AG04450 (cell line): ENCODE results near the gene KMT2E. TPM values are rescaled to one million over a fixed set of nuclear protein-coding genes. Genes with fewer than 3 reads are reported as not detected.

Experiments used
- CTCF ChIA-PET: fragments of 300-600, 350-600 bp; formaldehyde crosslinking; extraction: SDS; loops from one replicate; lab custom pipeline; 2022; ENCODE audit warnings: antibody characterized with exemption, inconsistent platforms; lab: Charles Lee
- POLR2A ChIA-PET: fragments of 350-600 bp; formaldehyde crosslinking; extraction: SDS; loops from one replicate; lab custom pipeline; 2021; ENCODE audit warnings: antibody characterized with exemption, inconsistent platforms; lab: Yijun Ruan, JAX
- DNase-seq: peaks from one replicate; pipeline ENCODE4 v3.0.0-alpha.2; 2011; ENCODE audit warnings: low read depth, low spot score
- H3K27ac ChIP-seq: one replicate; pipeline ENCODE4 v1.5.1; 2012; ENCODE audit warnings: low read depth, low read length, control low read depth
- H3K27me3 ChIP-seq: one replicate; pipeline ENCODE4 v1.6.0; 2012; ENCODE audit warnings: low read length; ENCODE audit not compliant: control insufficient read depth, insufficient read depth
- H3K4me3 ChIP-seq: 2 replicates; pipeline ENCODE4 v1.5.1; 2011; ENCODE audit warnings: mild to moderate bottlenecking, low read depth, low read length, control low read depth
- H3K9me3 ChIP-seq: 2 replicates; pipeline ENCODE4 v1.5.1; 2012; ENCODE audit warnings: low read length; ENCODE audit not compliant: control insufficient read depth, insufficient read depth
- CTCF ChIP-seq: IDR thresholded peaks from 2 replicates; pipeline ENCODE4 v1.5.1; 2011; ENCODE audit warnings: low read depth, low read length, control low read depth, inconsistent platforms
- polyA plus RNA-seq: library from polyadenylated mRNA; depleted of rRNA; stranded (reverse); fragments of >200 nt; gene quantifications from 2 replicates; pipeline ENCODE4 v1.2.3, GENCODE V29; 2011

The KMT2E gene
- polyA plus RNA-seq, 1 experiment, result 13.8 TPM

DNA sequence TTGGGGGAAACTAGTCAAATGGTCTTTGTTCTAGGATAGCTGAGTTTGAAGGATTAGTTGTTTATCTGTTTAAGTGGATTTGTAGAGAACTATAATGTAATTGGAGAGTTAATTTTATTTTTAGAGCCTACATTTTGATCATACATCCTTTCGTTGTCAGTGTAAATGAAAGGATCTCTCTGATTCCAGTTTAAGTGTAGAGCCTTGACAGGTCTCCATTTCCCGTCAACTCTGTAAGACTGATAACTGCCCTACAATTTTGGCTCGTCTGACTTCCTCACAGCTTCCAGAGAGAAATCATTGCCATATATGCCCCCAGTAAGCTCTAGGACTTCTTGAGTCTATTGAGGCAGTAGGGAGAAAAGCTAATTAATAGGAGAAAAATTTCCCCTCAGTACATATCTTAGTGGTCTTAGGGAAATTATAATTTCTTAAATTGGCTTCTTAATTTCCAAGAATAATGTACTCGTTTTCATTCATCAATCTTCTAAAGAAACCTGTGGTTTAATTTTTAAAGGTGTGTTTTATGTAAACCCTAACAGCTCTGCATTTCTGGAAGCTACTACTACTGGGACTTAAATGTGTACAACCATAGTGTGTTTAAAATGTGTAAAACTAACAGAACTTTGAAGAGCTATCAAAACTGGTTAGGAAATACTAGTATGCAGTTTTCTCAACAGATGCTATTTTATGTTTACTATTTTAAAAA, 3.8 kb downstream of the KMT2E start:
- DNase-seq, result no peak
- ChIA-PET CTCF (interaction anchor here (0.7 to 5.4 kb wide), 4 partner anchors 20 to 123 kb away, joined by 3 to 38 read pairs (median 4); no protein-coding TSS in a partner anchor), POLR2A (interaction anchor here (0.6 kb wide), 1 partner anchor 9 kb away, joined by 3 read pairs; no protein-coding TSS in a partner anchor)
- TF ChIP-seq CTCF, result no peak
- Histone ChIP-seq H3K27ac (no peak overlapping the region), H3K27me3 (no peaks in the 10 kb centered on the region), H3K9me3 (peaks cover 6% of the 10 kb centered on the region; the same call in 1 of the 2 replicates), H3K4me3 (peak overlapping the region; percentile 97)

GRCh38 chr7:105019269-105019668, 5.3 kb downstream of the KMT2E start:
- Histone ChIP-seq H3K27ac (no peak overlapping the region), H3K4me3 (no peak overlapping the region), H3K27me3 (no peaks in the 10 kb centered on the region), H3K9me3 (peaks cover under 1% of the 10 kb centered on the region; the same call in 1 of the 2 replicates)
- no peak for TF ChIP-seq CTCF
- CTCF ChIA-PET, result interaction anchor here (5.4 kb wide), 1 partner anchor 37 kb away, joined by 38 read pairs; no protein-coding TSS in a partner anchor
- no peak for DNase-seq
- POLR2A ChIA-PET, result no interaction called here

GRCh38 chr7:105020926-105021325, 6.9 kb downstream of the KMT2E start:
- Histone ChIP-seq H3K27ac (no peak overlapping the region), H3K4me3 (no peak overlapping the region), H3K27me3 (no peaks in the 10 kb centered on the region), H3K9me3 (no peaks in the 10 kb centered on the region)
- no peak for DNase-seq
- TF ChIP-seq CTCF, result no peak
- POLR2A ChIA-PET, result no interaction called here
- CTCF ChIA-PET, result interaction anchor here (1.7 kb wide), 1 partner anchor 39 kb away, joined by 4 read pairs; no protein-coding TSS in a partner anchor

- no peak for DNase-seq
- POLR2A ChIA-PET, result no interaction called here
- Histone ChIP-seq H3K9me3 (no peaks in the 10 kb centered on the region), H3K27ac (no peak overlapping the region), H3K27me3 (no peaks in the 10 kb centered on the region), H3K4me3 (no peak overlapping the region)
- CTCF ChIA-PET, result interaction anchor here (1.7 kb wide), 1 partner anchor 40 kb away, joined by 4 read pairs; no protein-coding TSS in a partner anchor
- TF ChIP-seq CTCF, result no peak
These were observed 7.3 kb downstream of the KMT2E start for GRCh38 chr7:105021352-105021751.

DNA sequence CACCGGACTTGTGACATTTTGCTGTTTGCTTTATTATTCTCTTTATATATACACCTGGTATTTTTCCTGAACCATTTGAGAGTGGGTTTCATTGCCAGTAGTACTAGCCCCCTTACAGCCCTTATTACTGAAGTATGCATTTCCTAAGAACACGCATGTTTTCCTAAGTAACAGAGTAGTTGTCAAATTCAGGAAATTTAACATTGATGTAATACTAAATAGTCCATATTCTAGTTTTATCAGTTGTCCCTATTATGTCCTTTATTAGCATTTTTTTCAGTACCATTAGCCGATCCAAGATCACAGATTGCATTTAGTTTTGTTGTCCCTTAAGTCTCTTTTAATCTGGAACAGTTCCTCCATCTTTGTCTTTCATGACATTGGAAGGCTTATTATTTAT, 8.0 kb downstream of the KMT2E start:
- POLR2A ChIA-PET, result no interaction called here
- CTCF ChIA-PET, result no interaction called here
- DNase-seq, result no peak
- TF ChIP-seq CTCF, result no peak
- H3K27ac ChIP-seq, result no peak overlapping the region
- H3K9me3 ChIP-seq, result no peaks in the 10 kb centered on the region
- H3K27me3 ChIP-seq, result no peaks in the 10 kb centered on the region
- H3K4me3 ChIP-seq, result no peak overlapping the region
